T-cell (primary cell): Measurements from ENCODE around the gene PIK3CD. TPM values are rescaled to one million over a fixed set of nuclear protein-coding genes. Genes with fewer than 3 reads are reported as not detected.
"Not testable (repeated sequence)": the region's sequence is repeated elsewhere in the genome, so short reads cannot be mapped to it uniquely, and the experiment has no call there.

Source experiments
- ATAC-seq, 4 experiments: fragments of 200-7000 bp in 3 of 4; fragments of 150-1000 bp in 1 of 4; cut with Tn5 transposase; replicated peaks in 1 of 4; 1 replicate in 3 of 4; 2 replicates in 1 of 4; pipeline ENCODE4 v1.10.0; 2021; ENCODE audit warnings: moderate library complexity in 3 of 4, mild to moderate bottlenecking in 2 of 4, moderate number of reproducible peaks in 1 of 4
- CTCF ChIA-PET, 2 donors: fragments of 300-600 bp; sonication (Branson Sonifier 250); formaldehyde crosslinking; loops; one replicate each; lab custom pipeline; 2022; ENCODE audit warnings: antibody characterized with exemption in 2 of 2; lab: Charles Lee
- POLR2A ChIA-PET, 2 donors: fragments of 300-600 bp; sonication (Branson Sonifier 250); formaldehyde crosslinking; loops; one replicate each; lab custom pipeline; 2022; ENCODE audit warnings: antibody characterized with exemption in 2 of 2; lab: Charles Lee
- DNase-seq, 35 experiments: peaks; one replicate each; pipeline versions ENCODE4 v3.0.0 to v3.0.0-alpha.2; 2013 to 2023
- H3K27ac ChIP-seq: one replicate; pipeline ENCODE4 v1.5.1; 2013; ENCODE audit warnings: low read length
- H3K27me3 ChIP-seq, 2 experiments: replicated peaks in 1 of 2; 1 replicate in 1 of 2; 2 replicates in 1 of 2; pipeline versions ENCODE4 v1.6.1 to v1.7.0; 2013; ENCODE audit warnings: low read length in 1 of 2, mixed read lengths in 1 of 2; ENCODE audit not compliant: control insufficient read depth in 2 of 2, insufficient read depth in 2 of 2; ENCODE audit errors: extremely low read depth in 1 of 2
- H3K36me3 ChIP-seq, 2 donors: 1 replicate in 1 of 2; 2 replicates in 1 of 2; pipeline versions ENCODE4 v1.6.1 to v1.7.0; 2013; ENCODE audit warnings: low read length in 1 of 2; ENCODE audit not compliant: control insufficient read depth in 2 of 2, insufficient read depth in 1 of 2; ENCODE audit errors: extremely low read depth in 1 of 2
- H3K4me1 ChIP-seq, 2 experiments: 1 replicate in 1 of 2; 2 replicates in 1 of 2; pipeline versions ENCODE4 v1.6.1 to v1.7.0; 2013; ENCODE audit warnings: low read length in 2 of 2, mixed read lengths in 1 of 2; ENCODE audit not compliant: insufficient read depth in 2 of 2, control insufficient read depth in 1 of 2; ENCODE audit errors: extremely low read depth in 1 of 2
- H3K4me3 ChIP-seq, 2 donors: 1 replicate in 1 of 2; 2 replicates in 1 of 2; pipeline versions ENCODE4 v1.5.1 to v1.7.0; 2013; ENCODE audit warnings: mild to moderate bottlenecking in 2 of 2, low read length in 1 of 2, moderate library complexity in 1 of 2; ENCODE audit not compliant: control insufficient read depth in 1 of 2; ENCODE audit errors: extremely low read depth in 1 of 2
- H3K9me3 ChIP-seq: 2 replicates; pipeline ENCODE4 v1.7.0; 2013
- H3K27ac Mint-ChIP-seq, 2 donors: one replicate each; pipeline ENCODE4 v1.8.0; 2020 to 2021; ENCODE audit warnings: mild to moderate bottlenecking in 2 of 2, mixed read lengths in 2 of 2
- H3K27me3 Mint-ChIP-seq, 2 donors: one replicate each; pipeline ENCODE4 v1.8.0; 2021 to 2022; ENCODE audit warnings: mixed read lengths in 2 of 2
- H3K36me3 Mint-ChIP-seq: one replicate; pipeline ENCODE4 v1.8.0; 2021; ENCODE audit warnings: mixed read lengths
- H3K4me1 Mint-ChIP-seq, 3 donors: one replicate each; pipeline ENCODE4 v1.8.0; 2020 to 2022; ENCODE audit warnings: mixed read lengths in 3 of 3, mild to moderate bottlenecking in 1 of 3
- H3K4me3 Mint-ChIP-seq, 3 donors: one replicate each; pipeline ENCODE4 v1.8.0; 2020 to 2022; ENCODE audit warnings: mild to moderate bottlenecking in 3 of 3, mixed read lengths in 3 of 3, moderate library complexity in 3 of 3
- H3K9me3 Mint-ChIP-seq, 3 donors: one replicate each; pipeline ENCODE4 v1.8.0; 2020 to 2022; ENCODE audit warnings: mixed read lengths in 3 of 3
- WGBS: methylation state at CpG from one replicate; pipeline ENCODE4 v1.1.5; 2013; ENCODE audit warnings: missing lambda C conversion rate; ENCODE audit not compliant: insufficient coverage; 5-methylcytosine and 5-hydroxymethylcytosine counted together
- total RNA-seq, 35 experiments: library from RNA in 6 of 35; stranded (reverse) in 6 of 35; fragments of 120-200 nt in 1 of 35; gene quantifications; one replicate each; pipeline versions ENCODE4 v1.2.1 to v1.2.4 and lab custom pipeline; 2013 to 2026

The PIK3CD gene
- total RNA-seq, 5 donors from 2014 or later (not counting 1 experiment from before 2014, with no cell fraction given), result 246 to 313 (median 280) TPM

DNA sequence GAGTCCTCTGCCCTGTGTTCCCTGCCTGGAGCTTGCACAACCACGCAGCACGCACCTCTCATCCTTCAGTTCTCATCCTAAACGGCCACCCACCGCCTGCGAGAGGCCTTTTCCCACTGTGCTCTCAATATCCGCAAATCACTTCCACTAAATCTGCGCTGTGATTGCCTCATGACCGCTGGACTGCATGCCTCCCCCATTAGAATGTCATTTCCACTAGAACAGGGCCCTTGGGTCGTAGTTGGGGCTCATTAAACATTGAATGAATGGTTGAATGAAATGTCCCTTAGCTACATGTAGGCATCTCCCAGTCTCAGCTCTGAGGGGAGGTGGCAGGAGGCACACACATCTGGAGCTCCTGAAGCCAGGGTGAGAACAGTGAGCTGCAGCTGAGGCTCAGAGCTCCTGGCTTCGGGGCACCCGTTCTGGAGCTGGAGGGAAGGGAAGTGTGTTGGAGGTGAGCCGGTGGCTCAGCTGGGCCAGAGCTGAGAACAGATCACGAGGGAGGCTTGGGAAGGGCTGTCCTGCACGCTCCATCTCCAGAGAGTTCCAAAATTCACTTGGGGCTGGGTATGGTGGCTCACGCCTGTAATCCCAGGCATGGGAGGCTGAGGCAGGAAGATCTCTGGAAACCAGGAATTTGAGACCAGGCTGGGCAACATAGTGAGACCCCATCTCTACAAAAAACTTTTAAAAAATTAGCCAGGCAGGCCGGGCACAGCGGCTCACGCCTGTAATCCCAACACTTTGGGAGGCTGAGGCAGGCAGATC is 32.4 kb upstream of the PIK3CD start:
- Histone ChIP-seq H3K4me3 (no peak overlapping the region), H3K4me1 (peaks cover 0 to 6% of the 10 kb centered on the region in 2 experiments), H3K27me3 (peaks cover 0 to 22% of the 10 kb centered on the region in 2 experiments), H3K36me3 (no peaks in the 10 kb centered on the region), H3K9me3 (no peaks in the 10 kb centered on the region), H3K27ac (no peak overlapping the region)
- Mint-ChIP-seq H3K9me3 (no peaks in the 10 kb centered on the region), H3K27ac (no peak overlapping the region), H3K4me1 (peaks cover 0 to 2% (median 0%) of the 10 kb centered on the region in 3 donors), H3K27me3 (peaks cover 0 to 8% of the 10 kb centered on the region in 2 donors), H3K36me3 (no peaks in the 10 kb centered on the region), H3K4me3 (no peak overlapping the region)
- ATAC-seq, result no peak
- ChIA-PET CTCF (interaction anchor here in 1 of 2 donors (0.6 kb wide), 1 partner anchor 78 kb away, joined by 3 read pairs; no protein-coding TSS in a partner anchor), POLR2A (no interaction called here)
- 88% methylated on average over 11 of the region's 18 CpGs for WGBS
- DNase-seq, result no peak

DNA sequence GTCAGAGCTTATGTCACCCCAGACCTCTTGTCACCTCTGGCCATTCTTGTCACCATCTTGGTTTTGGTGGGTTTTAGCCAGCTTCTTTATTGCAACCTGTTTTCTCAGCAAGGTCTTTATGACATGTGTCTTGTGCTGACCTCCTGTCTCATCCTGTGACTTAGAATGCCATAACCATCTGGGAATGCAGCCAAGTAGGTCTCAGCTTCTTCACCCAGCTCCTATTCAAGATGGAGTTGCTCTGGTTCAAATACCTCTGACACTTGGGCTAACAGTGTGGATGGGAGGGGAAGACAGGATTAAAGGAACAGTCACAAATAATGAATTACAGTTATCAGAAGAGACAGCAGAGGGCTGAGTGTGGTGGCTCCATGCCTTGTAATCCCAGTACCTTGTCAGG is 30.5 kb upstream of the PIK3CD start:
- Mint-ChIP-seq H3K9me3 (no peaks in the 10 kb centered on the region), H3K4me3 (no peak overlapping the region), H3K27me3 (peaks cover 0 to 8% of the 10 kb centered on the region in 2 donors), H3K27ac (no peak overlapping the region), H3K4me1 (peaks cover 2 to 10% (median 2%) of the 10 kb centered on the region in 3 donors), H3K36me3 (no peaks in the 10 kb centered on the region)
- Histone ChIP-seq H3K27me3 (peaks cover 0 to 25% of the 10 kb centered on the region in 2 experiments), H3K9me3 (no peaks in the 10 kb centered on the region), H3K27ac (no peak overlapping the region), H3K4me3 (no peak overlapping the region), H3K4me1 (peaks cover 0 to 4% of the 10 kb centered on the region in 2 experiments), H3K36me3 (no peaks in the 10 kb centered on the region)
- no peak for ATAC-seq
- no peak for DNase-seq
- ChIA-PET CTCF (no interaction called here), POLR2A (no interaction called here)

DNA sequence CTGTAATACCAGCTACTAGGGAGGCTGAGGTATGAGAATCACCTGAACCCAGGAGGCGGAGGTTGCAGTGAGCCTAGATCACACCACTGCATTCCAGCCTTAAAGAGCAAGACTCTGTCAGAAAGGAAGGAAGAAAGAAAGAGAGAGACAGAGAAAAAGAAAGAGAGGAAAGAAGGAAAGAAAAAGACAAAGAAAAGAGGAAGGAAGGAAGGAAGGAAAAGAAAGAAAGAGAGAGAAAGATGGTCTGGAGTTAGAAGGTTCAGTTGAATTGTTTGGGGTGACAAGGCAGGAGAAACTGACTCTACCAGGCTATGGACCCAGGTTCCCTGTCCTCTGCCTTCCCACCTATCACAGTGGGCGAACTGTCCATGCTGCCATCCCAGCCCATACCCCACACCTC is 27.4 kb upstream of the PIK3CD start:
- Histone ChIP-seq H3K27me3 (peaks cover 0 to 11% of the 10 kb centered on the region in 2 experiments), H3K27ac (no peak overlapping the region), H3K4me1 (peaks cover 11 to 32% of the 10 kb centered on the region in 2 experiments), H3K4me3 (no peak overlapping the region), H3K9me3 (no peaks in the 10 kb centered on the region), H3K36me3 (no peaks in the 10 kb centered on the region)
- Mint-ChIP-seq H3K9me3 (no peaks in the 10 kb centered on the region), H3K4me3 (peak overlapping the region in 1 of 3 donors; percentile 28), H3K27me3 (peaks cover 0 to 5% of the 10 kb centered on the region in 2 donors), H3K27ac (no peak overlapping the region), H3K4me1 (peaks cover 22 to 35% (median 27%) of the 10 kb centered on the region in 3 donors), H3K36me3 (no peaks in the 10 kb centered on the region)
- DNase-seq (no peak), ATAC-seq (no peak)
- WGBS, result 100% methylated on average over 1 of the region's 2 CpGs
- POLR2A ChIA-PET, result interaction anchor here in 1 of 2 donors (0.5 kb wide), 1 partner anchor 163 kb away, joined by 6 read pairs; no protein-coding TSS in a partner anchor
- CTCF ChIA-PET, result interaction anchor here (0.7 to 0.8 kb wide), 2 partner anchors 79 to 1809 kb away, joined by 3 to 5 read pairs; no protein-coding TSS in a partner anchor

DNA sequence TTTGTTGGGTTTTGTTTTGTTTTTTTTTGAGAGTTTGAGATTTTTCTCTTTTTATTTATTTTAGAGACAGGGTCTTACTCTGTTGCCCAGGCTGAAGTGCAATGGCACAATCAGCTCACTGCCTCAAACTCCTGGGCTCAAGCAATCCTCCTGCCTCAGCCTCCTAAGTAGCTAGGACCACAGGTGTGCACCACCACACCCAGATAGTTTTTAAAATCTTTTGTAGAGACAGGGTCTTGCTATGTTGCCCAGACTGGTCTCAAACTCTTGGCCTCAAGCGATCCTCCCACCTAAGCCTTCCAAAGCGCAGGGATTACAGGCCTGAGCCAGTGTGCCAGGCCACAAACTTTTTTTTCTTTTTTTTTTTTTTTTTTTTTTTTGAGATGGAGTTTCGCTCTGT is 26.5 kb upstream of the PIK3CD start:
- H3K27ac ChIP-seq, DNase-seq, H3K27ac Mint-ChIP-seq, H3K27me3 ChIP-seq, ATAC-seq, H3K36me3 Mint-ChIP-seq, H3K36me3 ChIP-seq, H3K27me3 Mint-ChIP-seq, H3K9me3 Mint-ChIP-seq, H3K4me3 ChIP-seq, H3K9me3 ChIP-seq: not testable (repeated sequence)
- Mint-ChIP-seq H3K4me1 (peaks cover 22 to 40% (median 35%) of the 10 kb centered on the region in 3 donors), H3K4me3 (peak overlapping the region in 1 of 3 donors; percentile 24)
- H3K4me1 ChIP-seq, result peaks cover 14 to 40% of the 10 kb centered on the region in 2 experiments
- no CpG with 5 or more reads among the region's 3 CpGs for WGBS
- CTCF ChIA-PET, result interaction anchor here in 1 of 2 donors (0.7 kb wide), 1 partner anchor 245 kb away, joined by 8 read pairs; no protein-coding TSS in a partner anchor
- POLR2A ChIA-PET, result interaction anchor here (0.7 kb wide), 2 partner anchors 74 to 106 kb away, joined by 3 read pairs; no protein-coding TSS in a partner anchor

DNA sequence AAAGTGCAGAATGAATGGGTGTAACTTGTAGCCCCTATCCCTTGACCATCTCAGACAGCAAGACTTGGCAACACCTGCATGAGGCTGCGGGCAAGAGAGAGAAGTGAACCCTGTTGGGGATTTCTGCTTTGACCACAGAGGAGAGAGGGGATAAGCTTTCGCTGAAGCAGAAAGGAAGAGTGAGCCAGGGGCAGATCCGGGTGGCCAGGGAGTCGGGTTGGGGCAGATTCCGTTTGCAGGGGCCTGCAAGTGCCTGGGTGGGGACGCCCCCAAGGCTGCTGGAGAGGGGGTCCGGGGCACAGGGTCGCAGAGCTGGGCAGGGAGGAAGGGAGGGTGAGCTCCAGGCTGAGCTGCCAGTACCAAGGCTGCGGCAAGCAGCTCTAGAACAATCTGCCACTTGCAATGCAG is 25.3 kb upstream of the PIK3CD start:
- H3K27ac ChIP-seq, result no peak overlapping the region

More for the DNA sequence above, 25.3 kb upstream of the PIK3CD start:
- peaks cover 30 to 49% (median 45%) of the 10 kb centered on the region in 3 donors for H3K4me1 Mint-ChIP-seq
- no peaks in the 10 kb centered on the region for H3K27me3 Mint-ChIP-seq
- Histone ChIP-seq H3K27me3 (peaks cover 0 to 3% of the 10 kb centered on the region in 2 experiments), H3K4me3 (peak overlapping the region; percentile 64 to 87), H3K36me3 (no peaks in the 10 kb centered on the region), H3K9me3 (no peaks in the 10 kb centered on the region), H3K4me1 (peaks cover 18 to 46% of the 10 kb centered on the region in 2 experiments)
- ATAC-seq, result no peak
- H3K36me3 Mint-ChIP-seq, result peaks cover 5% of the 10 kb centered on the region
- no peaks in the 10 kb centered on the region for H3K9me3 Mint-ChIP-seq
- CTCF ChIA-PET, result interaction anchor here (0.6 to 5.5 kb wide), 7 partner anchors 28 to 117 kb away, joined by 3 to 60 read pairs (median 4); partner anchors contain the start of gene PIK3CD (in 1 of the 2)
- peak overlapping the region; percentile 71 to 82 for H3K27ac Mint-ChIP-seq
- POLR2A ChIA-PET, result interaction anchor here in 1 of 2 donors (0.6 kb wide), 1 partner anchor 27 kb away, joined by 21 read pairs; no protein-coding TSS in a partner anchor
- 14% methylated on average over 9 of the region's 9 CpGs for WGBS
- H3K4me3 Mint-ChIP-seq, result peak overlapping the region; percentile 88 to 97 (median 90)
- DNase-seq, result peak in 5 of 35 experiments; percentile 2 to 60 (median 18)
